ENCODE data around the gene CYFIP2.
"Not testable (repeated sequence)": the region's sequence is repeated elsewhere in the genome, so short reads cannot be mapped to it uniquely, and the experiment has no call there.

CYFIP2 gene

DNA sequence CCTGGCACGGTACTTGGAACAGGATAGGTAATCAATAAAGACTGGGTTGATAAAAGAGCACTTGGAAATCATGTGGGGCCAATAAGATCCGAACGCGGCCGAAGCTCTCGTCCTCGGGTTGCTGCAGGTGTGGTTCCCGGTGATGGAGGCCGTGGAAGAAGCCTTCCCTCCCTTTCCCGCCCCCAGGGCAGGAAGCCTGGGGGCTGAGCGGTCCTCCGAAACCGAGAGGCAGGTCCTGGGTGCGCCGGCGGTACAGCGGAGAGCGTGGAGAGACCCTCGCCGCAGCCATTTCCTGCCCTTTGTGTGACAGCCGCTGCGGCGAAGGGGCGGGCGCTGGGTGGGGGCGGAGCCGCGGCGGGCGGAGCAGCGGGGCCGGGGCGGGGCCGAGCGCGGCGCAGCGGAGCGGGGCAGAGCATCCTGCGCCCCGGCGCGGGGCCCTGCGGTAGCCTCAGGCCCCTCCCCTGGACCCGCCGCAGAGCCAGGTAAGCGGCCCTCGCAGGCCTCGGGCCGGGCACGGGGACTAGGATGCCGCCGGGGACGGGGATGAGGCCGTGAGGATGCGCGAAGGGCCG lies at the start of gene CYFIP2:
Gene CYFIP2, plus strand, starts transcription at position 410 of the 572 bp plus-strand sequence. CDS start 19,239 bp downstream, outside the sequence.
- DNase-seq, result peak; percentile 29

DNA sequence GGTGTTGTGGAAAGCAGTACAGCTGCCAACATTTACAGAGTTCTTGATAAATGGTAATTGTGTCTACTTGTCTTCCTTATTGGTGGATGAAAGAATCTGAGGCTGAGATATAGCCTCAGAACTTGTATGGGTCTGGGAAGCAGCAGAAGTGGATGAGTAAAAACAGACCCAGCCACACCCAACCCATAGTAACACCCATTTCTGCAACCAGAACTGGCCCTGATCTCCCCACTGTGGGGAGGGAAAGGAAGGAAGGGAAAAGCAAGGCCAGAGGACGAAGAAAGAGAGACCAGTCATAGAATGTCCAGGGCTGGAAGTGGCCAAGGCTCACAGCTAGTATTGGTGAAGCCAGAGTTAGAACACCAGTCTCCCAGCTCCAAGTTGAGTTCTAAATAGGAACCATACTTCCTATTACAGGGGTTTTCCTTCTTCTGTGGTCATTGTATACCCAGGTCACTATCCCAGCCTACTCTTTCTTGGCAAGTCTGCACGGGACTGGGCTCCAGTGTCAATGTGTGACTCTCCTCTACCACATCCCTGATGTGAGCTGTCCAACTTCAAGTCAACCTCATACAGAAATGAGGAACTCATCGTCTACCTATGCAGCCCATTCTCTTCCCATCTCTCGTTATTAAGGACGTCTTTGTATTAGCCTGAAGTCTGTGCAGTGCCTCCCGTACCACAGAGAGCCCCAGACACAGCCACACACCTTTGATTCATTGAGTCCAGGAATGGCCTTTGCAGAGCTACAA lies 49.4 kb upstream of the CYFIP2 start:
- DNase-seq, result no peak

DNA sequence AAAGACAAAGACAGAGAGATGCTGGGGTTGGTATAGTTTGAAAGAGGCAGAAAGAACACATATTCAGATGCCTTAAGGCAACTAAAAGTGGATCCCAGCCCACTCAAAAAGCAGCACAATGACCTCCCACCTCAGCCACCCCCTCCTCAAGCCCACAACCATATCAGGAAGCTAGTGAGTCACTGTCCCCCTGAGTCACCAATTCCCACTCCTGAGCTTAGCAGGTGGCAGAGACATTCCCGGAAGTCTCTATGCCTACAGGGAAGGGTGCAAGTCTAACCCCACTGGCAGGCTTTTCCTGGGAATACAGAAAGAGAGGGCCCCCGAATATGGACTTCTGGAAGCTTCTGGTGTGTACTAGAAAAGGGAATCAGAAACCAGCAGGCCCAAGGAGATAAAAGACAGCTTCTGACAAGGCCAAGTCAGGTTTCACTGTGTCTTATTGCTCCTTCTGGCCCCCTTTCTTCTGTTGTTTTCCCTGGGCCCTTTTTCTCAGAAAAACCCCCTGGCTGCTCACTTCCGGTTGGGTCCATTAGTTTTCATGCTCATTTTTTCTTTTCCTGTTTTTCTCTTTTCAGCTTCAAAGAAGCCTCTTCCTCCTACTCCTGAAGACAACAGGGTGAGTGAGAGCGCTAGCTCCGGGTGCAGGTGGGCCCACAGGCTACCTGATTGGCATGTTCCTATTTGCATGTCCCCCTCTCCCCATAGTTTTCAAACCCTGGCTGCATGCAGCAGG lies 48.5 kb upstream of the CYFIP2 start:
- no peak for DNase-seq

DNA sequence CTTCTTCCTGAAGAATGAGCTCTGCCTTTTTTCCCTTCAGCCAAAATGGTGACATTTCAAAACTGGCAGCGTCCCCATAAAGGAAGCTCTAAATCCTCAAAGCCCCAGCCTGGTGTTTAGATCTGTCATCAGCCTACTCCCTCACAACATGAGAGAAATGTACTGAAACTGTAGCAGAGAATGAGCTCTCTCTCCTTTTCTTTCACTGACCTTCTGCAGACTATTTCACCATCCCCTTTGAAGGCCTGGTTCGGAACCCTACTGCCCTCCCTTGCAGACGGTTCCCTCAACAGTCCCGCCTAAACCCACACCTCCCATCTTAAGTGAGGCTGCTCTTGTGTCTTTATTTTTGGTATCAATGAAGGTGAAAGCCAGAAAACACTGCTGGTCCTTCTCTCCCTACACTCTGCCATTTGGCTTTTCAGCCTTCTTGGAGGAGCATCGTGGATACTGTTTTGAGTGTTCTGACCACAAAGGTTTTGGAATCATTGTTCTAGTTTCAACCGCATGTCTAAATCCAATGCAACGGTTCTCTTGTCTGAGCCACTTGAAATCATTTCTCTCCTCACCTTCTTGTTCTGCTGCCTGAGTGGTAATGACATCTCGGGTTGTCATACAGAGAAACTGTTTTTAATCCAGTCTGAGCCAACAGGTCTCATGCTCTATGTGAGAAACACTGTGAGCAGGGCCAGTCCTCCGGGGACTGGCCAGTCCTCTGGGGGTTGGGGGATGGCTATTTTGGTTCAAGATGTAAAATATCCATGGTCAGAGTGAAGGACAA lies 46.2 kb upstream of the CYFIP2 start:
- DNase-seq, result no peak

DNA sequence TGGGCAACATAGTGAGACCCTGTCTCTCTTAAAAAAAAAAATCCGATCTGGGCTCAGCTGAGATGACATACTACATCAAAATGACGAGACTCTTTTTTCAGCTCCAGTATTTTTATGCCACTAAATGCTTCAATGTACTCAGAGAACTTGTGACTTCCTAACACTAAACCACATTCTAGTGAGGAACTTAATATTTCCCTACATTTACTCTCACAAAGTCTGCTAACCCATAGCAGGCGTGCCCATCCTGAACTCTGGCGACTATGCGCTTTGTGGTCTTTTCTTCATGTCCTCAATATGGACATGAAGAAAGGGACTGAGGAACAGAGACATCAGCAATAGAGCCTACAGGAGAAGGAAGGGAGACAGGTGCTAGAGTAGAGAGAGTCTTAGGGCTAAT lies 44.0 kb upstream of the CYFIP2 start:
- no peak for DNase-seq

DNA sequence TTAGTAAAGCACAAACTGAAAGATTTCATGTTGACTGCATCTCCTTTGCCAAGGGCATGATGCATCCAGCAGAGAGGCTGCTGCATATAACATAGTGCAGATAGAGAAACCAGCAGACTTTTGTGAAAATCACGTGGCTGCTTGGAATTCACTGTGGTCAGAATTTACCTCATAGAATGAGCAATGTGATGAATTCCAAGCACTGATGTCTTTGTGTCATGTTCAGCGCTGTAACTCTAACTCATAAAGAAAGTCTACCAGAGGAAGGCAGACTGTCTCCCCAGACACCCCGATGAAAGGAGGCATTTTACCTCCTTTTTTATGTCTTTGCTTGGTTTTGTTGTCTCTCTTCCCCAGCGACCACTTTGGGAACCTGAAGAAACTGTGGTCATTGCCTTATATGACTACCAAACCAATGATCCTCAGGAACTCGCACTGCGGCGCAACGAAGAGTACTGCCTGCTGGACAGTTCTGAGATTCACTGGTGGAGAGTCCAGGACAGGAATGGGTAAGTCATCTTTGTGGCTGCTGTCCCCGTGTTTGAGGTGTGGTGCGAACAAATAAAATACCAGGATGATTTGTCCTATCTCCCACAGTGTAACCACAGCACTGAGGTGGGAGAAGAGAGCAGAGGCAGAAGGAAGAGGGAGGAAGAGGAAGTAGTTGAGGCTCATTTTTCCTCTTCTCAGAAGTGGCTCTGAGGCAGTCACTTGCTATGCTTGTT lies 43.3 kb upstream of the CYFIP2 start:
- no peak for DNase-seq

DNA sequence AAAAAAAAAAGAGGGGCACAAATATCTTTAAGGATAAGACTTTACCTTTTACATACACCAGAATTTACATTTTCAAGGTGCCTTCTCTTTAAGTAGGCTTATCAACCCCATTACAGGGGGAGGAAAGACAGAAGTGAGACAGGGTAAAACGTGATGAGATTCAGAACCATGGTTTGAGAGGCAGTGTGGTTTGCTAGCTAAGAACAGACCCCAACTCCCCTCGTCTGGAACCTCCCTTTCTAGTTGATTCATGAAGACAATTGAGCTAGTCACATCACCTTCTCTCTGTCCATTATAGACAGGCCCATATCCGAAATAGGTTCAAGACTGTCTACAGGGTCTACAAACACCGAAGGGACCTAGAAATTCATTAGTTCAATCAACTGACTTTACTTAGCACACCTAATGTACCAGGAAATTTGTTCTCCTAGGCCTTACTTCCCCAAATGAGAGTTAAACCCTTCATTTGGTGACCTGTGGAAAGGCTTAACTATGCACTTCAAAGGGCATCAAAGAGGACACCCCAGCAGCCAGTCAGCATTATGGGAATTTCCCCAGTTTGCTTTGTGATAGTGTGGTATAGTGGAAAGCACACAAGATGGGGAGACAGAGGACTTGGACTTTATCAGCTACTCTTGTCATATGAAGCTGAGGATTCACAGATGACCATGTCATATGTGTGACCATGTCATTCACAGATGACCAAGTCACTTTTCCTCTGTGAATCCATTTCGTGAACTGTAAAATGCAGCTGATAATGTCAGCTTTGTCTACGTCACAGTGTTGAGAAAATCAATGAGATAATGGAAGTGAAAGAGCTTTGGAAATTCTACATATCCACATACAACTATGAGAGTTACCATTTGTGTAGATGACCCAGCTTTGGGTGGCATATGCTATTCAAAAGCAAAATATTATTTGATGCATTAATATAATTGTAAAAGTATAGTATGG lies 40.2 kb upstream of the CYFIP2 start:
- no peak for DNase-seq

DNA sequence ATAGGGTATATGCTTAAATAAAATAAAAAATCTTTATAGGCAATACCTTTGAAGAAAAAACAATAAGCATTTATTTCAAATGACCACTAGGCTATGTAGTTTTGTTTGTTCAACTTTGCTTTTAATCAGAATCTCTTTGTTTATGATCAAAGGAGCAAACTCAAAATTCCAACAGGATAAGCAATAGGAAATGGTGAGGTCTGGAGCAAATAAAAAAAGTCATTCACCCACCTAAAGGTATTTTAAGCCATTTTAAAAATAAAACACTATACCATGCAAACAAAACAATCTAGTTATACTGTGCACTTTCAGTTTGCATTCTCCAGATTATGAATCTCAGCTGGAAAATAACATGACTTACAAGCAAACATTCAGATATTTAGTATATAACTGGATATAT lies 35.3 kb upstream of the CYFIP2 start:
- DNase-seq, result no peak

DNA sequence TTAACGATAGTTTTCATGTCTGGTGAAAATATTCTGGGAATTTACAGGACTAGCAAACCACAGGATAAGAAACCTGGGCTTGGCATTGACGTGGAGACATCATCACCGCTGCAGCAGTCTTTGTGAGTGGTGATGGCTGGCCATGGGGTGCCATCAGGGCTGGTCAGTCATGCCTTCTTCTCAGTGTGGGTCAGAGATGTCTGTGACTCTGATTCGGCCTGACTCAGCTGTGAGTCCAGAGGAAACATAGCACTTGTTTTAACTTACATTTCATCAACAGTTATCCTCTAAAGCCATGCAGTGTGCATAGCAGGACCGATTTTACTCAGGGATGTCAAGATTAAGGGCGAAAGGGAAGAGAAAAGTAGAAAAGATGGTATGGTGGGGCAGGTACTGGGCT lies 33.2 kb upstream of the CYFIP2 start:
- DNase-seq, result no peak

DNA sequence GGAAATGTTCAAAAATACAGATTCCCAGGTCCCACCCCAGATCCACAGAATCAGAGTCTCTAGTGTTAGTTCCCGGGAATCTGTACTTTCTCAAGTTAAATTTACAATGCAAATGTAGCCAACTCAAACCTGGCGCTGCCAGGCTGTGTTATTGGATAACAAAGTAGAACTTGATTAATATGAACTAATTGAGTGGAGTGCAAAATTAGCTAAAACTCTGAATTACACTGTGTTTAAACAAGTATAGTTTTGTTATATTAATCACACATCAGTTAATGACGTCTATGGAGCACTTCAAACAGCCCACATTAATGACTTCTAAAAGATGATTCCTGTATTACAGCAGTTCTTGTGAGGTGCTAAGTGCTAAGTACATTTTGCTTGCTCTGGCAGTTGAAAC lies 32.4 kb upstream of the CYFIP2 start:
- DNase-seq, result no peak

DNA sequence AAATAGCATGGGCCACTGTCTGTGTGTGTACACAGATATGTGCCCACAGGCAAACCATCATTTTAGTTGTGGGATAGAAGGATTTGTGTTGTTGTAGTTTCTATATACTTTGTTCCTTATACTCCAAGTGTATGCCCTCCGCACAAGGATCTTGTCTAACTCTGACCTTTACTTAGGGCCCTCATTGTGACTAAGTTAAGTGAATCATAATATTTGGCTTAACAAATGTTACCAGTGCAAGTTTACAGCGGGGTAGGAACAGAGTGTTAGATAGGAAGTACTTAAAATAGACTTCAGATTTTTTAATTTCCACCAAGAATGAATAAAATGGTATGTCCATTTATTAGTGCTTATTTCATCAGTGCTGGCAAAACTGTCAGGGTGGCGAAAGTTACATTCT lies 29.5 kb upstream of the CYFIP2 start:
- no peak for DNase-seq

DNA sequence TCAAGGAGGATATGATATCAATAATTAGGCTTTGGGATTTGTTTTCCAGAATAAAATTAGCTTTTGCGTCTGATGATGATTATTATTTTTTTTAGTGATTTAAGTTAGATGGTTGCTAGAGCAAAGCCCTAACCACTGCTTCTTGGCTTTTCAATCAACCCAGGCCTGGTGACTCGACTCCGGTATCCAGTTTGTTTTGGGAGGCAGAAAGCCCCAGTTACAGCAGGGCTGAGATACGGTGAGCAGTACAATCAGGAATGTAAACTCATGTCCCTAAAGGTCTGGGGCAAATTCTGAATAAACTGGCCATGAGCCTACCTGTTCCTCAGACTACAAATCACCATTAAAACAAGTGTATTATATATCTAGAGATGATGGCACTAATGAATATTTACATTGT lies 24.4 kb upstream of the CYFIP2 start:
- DNase-seq, result no peak

DNA sequence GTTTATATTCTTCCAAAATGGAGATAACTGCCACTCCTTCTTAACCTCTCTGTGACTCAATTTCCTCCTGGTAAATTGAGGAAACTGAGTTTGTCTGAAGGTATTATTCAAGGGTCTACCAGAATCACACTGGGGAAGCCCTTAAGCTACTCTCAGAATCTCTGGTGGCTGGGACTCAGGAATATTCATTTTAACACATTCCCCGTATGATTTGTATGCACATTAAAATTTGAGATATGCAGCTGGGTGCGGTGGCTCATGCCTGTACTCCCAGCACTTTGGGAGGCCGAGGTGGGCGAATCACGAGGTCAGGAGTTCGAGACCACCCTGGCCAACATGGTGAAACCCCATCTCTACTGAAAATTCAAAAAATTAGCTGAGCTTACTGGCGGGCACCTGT lies 21.2 kb upstream of the CYFIP2 start:
- not testable (repeated sequence) for DNase-seq

DNA sequence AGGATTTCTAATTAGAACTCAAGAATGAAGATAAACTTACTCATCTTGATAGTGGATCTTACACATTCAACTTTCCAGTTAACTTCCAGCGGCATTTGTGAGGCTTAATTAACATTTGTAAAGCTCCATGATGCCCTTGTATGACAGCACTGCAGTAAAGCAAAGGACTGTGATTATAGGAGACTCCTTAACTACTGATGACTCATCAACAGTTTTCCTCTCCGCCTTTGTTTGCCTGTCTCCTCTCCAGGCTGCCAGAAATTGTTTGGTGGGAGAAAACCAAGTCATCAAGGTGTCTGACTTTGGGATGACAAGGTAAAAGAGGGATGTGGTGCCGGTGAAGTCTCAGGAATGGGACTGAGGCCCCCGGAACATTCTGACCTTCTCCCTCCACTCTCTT lies 20.4 kb upstream of the CYFIP2 start:
- no peak for DNase-seq

DNA sequence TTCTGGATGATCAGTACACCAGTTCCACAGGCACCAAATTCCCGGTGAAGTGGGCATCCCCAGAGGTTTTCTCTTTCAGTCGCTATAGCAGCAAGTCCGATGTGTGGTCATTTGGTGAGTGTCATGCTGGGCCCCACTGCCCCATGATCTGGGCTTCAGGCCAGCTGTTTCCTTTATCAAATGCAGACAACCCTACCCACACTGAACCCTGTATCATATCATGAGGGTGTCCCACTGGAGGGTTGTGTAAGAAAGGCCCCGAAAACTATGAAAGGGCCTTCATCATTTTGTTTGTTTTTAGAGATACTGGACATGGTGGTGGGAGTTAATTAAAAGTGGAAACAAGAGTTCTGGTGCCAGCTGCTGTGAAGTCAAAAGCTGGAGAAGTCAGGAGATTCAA lies 20.0 kb upstream of the CYFIP2 start:
- no peak for DNase-seq

DNA sequence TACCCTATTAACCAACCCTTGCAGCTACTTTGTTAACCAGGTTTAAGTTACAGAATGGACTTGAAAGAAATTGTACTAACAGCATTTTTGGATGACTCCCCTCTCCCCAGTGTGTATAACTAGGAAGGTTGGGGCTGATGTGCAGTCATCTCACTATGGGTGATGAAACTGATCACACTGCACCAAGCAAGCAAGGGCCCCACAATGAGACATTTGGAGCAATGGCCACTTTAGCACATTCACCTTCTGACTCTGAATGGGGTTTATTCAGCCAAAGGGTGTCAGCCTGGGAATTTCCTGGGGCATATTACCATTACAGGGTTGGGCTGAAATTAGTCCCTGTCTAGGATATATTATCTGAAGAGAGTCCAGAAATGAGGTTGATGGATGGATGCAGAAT lies 18.7 kb upstream of the CYFIP2 start:
- no peak for DNase-seq

DNA sequence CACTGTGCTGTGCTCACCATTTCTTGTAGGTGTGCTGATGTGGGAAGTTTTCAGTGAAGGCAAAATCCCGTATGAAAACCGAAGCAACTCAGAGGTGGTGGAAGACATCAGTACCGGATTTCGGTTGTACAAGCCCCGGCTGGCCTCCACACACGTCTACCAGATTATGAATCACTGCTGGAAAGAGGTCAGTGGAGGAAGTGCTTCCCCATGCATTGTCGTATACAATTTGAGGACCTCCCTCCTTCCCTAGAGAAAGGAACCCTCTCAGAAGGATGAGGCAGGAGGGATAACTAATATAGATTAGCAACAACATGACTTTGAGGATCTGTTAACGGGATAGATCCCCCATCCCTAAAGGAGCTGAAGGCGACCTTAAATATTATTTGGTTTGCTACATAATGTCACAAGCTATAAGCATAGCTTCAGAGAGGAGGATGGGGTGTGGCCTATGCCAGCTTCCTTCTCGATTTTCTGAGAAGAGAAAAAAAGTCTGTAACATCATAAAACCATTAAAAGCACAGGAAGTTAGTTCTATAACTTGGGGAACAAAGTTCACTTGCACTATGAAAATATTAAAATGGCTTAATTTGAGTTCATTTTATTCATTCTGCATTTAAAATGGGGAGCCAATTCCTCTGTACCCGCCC lies 17.0 kb upstream of the CYFIP2 start:
- DNase-seq, result no peak

DNA sequence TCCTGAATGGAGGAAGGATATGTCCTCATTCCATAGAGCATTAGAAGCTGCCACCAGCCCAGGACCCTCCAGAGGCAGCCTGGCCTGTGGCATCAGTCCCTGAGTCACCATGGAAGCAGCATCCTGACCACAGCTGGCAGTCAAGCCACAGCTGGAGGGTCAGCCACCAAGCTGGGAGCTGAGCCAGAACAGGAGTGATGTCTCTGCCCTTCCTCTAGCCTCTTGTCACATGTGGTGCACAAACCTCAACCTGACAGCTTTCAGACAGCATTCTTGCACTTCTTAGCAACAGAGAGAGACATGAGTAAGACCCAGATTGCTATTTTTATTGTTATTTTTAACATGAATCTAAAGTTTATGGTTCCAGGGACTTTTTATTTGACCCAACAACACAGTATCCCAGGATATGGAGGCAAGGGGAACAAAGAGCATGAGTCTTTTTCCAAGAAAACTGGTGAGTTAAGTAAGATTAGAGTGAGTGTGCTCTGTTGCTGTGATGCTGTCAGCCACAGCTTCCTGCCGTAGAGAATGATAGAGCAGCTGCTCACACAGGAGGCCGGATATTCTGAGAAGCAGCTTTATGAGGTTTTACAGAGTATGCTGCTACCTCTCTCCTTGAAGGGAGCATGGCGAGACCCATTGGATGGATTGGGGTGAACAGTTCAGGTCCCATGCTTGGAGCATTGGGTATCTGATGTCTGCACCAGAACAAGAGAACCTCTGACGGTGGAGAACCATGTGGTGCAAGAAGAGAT lies 13.0 kb upstream of the CYFIP2 start:
- no peak for DNase-seq

DNA sequence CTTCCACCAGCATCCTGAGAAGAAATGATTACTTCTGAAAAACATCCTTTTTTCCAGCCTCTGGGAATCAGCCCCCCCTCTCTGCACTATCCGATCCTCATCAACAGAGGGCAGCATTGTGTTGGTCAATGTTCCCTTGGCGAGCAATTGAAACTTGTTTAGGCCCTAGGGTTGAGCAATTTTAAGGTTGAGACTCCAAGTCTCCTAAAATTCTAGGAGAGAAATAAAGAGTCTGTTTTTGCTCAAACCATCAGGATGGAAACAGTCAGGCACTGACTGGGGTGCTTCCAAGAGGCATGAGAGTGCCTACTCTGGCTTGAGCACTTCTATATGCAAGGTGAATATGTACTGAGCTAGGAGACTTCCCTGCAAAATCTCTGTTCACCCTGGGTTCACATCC lies 12.4 kb upstream of the CYFIP2 start:
- no peak for DNase-seq

DNA sequence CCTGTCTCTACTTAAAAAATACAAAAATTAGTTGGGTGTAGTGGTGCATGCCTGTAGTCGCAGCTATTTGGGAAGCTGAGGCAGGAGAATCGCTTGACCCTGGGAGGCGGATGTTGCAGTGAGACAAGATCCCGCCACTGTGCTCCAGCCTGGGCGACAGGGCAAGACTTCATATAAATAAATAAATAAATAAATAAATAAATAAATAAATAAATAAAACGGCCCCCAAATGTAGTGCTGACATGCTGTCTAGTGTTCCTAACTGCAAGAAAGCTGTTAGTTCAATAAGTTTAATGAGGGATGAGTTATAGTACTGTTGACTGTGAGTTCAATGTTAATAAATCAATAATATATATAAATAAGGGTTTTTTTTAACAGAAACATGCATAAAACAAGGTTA lies 7.5 kb upstream of the CYFIP2 start:
- no peak for DNase-seq
